ENCODE results near the gene TPGS1.

TPGS1 gene, protein sequence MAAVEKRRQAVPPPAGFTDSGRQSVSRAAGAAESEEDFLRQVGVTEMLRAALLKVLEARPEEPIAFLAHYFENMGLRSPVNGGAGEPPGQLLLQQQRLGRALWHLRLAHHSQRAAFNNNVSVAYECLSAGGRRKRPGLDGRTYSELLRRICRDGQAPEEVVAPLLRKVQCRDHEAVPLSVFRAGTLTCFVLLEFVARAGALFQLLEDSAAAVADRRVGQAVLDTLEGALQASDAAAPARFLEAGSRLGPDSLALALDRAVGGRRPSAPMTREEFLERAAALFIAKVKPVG

GRCh38 chr19:507286-508203, at the start of gene TPGS1:
Gene TPGS1 (plus strand): TSS chr19:507497. CDS start chr19:507507, 10 bp downstream.
- DNase-seq = peak; percentile 84

DNA sequence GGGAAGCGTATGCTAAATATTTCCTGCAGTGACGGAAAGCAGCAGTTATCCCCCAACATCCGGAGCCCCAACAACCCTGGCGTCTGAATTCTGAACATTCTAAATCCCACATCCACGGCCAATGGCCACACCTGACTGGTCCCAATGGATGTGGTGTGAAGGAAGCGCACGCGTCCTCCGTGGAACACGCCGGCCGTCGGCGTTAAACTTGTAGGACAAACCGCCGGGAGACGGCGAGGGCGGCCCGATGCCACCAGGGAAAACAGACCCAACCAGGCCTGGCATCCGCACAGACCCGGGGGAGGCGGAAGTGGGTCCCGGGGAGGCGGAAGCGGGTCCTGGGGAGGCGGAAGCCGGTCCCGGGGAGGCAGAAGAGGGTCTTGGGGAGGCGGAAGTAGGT, 49.7 kb upstream of the TPGS1 start:
- DNase-seq = no peak

- DNase-seq = no peak
Observed at GRCh38 chr19:458091-459042, 48.9 kb upstream of the TPGS1 start.

DNA sequence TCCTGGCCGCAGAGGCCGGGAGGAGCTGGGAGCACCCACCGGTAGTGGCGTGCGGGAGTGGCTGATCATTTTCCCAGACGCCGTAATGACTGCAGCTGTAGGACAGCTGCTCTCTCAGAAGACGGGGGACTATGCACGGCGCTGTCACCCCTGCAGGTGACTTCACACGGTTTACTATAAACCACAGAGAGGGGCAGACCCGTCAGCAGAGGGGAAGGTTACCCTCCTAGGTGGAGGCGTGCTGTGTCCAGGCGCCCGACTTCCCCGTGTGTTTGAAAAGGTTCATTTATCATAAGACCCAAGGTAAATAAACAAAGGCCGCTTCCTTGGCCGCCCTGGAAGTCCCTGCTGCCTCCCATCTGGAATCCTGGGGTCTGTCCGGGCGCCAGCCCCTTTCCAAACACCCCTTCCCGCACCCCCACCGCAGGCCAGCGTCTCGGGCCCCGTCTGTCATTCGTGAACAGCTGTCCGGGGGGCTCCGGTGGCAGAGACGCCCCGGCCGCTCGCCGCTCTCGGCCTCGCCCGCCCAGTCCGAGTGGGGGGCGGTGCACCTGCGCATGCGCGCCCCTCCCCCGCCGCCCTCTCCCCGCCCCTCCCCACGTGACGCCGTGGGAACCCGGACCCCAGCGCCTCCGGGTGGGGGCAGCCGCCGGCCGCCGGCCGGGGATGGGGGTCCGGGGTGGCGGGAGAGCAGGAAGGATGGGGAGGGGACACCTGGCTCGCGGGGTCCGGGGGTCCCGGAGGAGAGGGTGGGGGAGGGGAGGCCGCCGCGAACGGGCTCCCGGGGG, 47.4 kb upstream of the TPGS1 start:
- DNase-seq = peak; percentile 62

- no peak for DNase-seq
Observed at GRCh38 chr19:460877-461720, 46.2 kb upstream of the TPGS1 start, which contains the start of gene SHC2. Gene SHC2 (minus strand): TSS chr19:461033. CDS start chr19:460996, 37 bp downstream.

DNA sequence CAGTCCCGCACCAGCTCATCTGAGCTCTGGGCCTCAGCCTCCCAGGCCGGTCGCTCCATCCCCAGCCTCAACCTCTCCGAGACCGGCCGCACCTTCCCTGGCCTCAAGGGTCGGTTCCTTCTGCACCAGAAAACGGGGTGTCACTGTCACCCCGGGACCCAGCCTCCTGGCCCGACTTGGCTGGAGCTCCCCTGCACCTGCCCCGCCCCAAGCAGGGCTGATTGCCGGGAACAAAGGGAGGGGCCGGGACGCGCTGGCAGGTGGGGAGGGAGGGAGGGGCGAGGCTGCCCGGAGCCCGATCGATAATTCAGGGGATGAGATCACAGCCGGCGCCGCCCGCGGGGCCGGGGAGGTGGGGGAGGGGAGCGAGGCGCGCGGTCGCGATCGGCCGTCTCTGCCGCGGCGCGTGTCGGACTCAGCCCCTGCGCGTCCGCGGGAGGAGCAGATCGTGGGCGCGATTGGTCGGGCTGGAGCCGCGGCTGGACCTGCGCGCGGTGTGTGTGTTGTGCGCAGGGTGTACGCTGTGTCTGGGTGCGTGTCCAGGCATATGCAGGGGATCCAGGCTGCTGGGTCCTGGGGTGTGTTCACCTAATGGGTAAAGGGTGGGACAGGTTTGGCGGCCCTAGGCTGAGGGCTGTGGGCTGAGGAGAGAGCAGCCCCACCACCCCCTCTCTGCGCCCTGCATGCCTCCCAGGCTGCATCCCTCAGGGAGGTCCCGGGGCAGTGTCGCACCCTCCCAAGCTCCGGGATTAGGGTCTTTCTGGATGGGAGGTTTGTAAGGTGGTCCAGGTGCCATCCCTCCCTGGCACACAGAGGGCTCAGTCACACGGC, 45.4 kb upstream of the TPGS1 start:
- peak; percentile 28 for DNase-seq

DNA sequence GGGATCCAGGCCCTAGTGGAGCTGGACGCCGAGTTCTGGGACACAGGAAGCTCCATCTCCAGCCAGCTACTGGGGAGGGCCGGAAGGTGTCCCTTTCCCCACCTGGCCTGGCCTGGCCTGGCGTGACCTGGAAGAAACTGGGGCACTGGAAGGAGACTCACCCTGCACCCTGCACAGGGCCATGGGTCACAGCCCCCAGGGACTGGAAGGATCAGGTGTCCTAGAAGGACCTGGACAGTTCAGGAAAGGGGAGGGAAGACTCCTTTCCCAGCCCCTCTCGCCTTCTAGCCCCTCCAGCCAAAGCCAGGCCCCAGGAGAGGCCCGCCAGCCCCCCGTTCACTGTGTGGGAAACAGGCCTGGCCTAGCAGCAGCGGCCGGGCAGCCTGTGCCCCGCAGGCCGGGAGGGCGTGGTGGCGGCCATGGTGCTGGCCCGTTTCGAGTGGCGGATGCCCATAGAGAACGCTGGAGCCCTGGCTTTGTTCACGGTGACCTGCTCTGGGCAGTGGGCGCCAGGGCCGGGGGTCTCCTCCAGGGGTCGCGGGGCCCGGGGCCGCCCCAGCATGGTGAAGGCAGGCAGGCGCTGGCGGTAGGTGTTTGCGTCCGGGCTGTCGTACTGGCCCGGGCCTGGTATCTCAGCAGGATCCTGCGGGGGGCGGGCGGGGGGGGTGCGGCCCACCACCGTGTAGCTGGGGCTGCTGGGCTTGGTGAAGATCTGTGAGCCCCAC, 43.7 kb upstream of the TPGS1 start:
- no peak for DNase-seq

GRCh38 chr19:464208-464545, 43.1 kb upstream of the TPGS1 start:
- no peak for DNase-seq

GRCh38 chr19:465056-465816, 42.1 kb upstream of the TPGS1 start:
- DNase-seq = no peak

DNA sequence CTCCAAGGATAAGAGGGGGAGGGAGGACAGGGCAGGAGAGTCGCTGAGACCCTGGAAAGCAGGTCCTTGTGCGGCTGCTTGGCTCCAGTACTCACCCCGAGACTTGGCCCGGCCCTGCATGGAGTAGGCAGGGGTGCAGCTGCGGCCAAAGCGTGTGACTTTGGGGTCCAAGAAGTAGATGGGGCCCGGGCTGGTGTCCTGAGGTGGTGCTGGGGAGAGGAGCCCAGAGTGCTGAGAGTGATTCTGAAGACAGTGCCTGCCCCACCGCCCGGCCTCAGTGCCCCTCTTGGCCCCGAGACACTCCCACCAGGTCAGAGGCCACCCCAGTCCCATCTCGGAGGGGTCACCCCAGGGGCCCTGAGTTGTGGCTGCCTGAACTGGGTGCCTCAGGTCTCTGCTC, 39.7 kb upstream of the TPGS1 start:
- no peak for DNase-seq

DNA sequence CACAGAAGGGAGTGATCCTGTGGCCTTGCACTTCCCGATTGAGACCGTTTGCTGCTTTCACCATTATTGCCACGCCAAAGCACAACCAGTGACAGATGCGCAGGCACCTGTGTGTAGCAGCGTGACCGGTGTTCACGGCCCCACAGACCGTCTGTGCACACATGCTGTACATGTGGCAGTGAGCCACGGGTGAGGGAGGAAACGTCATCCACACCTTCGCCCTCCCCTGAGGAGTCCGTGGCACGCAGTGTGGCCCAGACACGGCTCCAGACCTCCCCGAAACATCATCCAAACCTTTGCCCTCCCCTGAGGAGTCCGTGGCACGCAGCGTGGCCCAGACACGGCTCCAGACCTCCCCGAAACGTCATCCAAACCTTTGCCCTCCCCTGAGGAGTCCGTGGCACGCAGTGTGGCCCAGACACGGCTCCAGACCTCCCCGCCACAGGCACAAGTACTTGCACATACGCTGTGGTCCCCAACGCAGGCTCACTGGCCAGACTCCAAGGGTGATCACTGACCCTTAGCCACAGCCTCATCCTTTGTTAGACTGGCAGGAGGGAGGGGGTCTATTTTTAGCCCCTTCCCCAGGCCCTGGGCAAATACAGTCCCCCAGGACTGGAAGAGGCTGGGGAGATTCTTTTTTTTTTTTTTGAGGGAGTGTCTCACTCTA, 38.6 kb upstream of the TPGS1 start:
- DNase-seq = no peak

DNA sequence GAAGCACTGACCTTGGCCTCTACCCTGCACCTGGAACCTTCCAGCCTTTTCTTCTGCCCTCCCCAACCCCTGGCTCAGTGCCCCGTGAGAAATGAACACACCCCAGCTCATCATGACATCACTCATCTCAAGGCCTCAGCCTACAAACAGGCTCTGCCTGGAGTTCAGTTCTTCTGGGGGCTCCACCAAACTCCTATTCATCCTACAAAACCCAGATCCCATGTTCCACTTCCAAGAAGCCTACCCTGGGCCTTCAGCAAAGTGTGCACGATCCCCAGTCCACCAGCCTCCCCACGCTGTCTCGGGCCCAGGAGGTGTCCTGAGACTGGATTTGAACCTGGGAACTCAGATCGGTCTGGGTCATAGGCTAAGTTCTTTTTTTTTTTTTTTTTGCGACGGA, 37.5 kb upstream of the TPGS1 start:
- DNase-seq = no peak

GRCh38 chr19:470701-471100, 36.6 kb upstream of the TPGS1 start:
- DNase-seq = no peak

GRCh38 chr19:472005-472858, 35.1 kb upstream of the TPGS1 start:
- no peak for DNase-seq

- no peak for DNase-seq
Observed at GRCh38 chr19:474126-475078, 32.9 kb upstream of the TPGS1 start.

- no peak for DNase-seq
Observed at GRCh38 chr19:475360-475759, 31.9 kb upstream of the TPGS1 start.

All from stimulated activated CD8-positive, alpha-beta memory T cell treated with anti-CD3 and anti-CD28 coated beads, Interleukin-4, amount 100 ng/mL, for 48 hours (primary cell).